ENCODE results near the gene CAAP1. TPM values are rescaled to one million over a fixed set of nuclear protein-coding genes. Genes with fewer than 3 reads are reported as not detected.
"Not testable (repeated sequence)": the region's sequence is repeated elsewhere in the genome, so short reads cannot be mapped to it uniquely, and the experiment has no call there.

The CAAP1 gene
- polyA plus RNA-seq, 1 of the 3 experiments (the other 2 are of a cell fraction): 20.8 TPM

DNA sequence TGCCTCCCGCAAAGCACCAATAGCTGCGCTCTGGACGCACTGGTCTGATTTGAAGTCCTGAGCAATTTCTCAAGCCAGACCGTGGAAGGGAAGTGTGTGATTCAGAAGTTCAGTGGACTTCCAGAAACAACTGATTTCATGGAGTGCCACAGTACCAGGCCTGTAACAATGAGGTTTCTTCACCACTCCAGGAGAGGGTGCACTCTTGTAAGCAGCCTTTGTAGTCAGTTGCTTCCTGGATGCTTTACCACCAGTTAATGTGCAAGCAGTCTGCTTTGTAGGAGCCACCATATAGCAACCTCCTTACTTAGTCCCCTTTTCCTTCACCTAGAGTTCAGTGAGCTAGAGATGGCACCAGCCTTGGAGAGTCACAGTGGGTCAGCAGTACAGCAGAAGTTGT is 12.3 kb downstream of the CAAP1 start (continued):
- TF ChIP-seq, protein P1, sequence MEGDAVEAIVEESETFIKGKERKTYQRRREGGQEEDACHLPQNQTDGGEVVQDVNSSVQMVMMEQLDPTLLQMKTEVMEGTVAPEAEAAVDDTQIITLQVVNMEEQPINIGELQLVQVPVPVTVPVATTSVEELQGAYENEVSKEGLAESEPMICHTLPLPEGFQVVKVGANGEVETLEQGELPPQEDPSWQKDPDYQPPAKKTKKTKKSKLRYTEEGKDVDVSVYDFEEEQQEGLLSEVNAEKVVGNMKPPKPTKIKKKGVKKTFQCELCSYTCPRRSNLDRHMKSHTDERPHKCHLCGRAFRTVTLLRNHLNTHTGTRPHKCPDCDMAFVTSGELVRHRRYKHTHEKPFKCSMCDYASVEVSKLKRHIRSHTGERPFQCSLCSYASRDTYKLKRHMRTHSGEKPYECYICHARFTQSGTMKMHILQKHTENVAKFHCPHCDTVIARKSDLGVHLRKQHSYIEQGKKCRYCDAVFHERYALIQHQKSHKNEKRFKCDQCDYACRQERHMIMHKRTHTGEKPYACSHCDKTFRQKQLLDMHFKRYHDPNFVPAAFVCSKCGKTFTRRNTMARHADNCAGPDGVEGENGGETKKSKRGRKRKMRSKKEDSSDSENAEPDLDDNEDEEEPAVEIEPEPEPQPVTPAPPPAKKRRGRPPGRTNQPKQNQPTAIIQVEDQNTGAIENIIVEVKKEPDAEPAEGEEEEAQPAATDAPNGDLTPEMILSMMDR (IDR thresholded peaks at IDR 0.05): no peak

DNA sequence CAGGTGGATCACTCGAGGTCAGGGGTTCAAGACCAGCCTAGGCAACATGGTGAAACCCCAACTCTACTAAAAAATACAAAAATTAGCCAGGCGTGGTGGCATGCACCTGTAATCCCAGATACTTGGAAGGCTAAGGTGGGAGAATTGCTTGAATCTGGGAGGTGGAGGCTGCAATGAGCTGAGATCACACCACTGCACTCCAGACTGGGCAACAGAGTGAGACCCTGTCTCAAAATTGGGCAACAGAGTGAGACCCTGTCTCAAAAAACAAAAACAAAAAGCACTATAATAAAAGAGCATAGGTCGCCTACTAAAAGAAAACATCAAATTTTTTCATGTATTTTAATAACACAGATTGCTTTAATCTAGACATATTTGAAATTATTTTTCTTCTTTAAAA is 17.4 kb downstream of the CAAP1 start:
- ChIA-PET CTCF (interaction anchor here (0.9 to 1.5 kb wide), 2 partner anchors 11 to 12 kb away, joined by 3 read pairs; no protein-coding TSS in a partner anchor), POLR2A (interaction anchor here (0.5 kb wide), 1 partner anchor 17 kb away, joined by 4 read pairs; no protein-coding TSS in a partner anchor)
- H3K36me3 ChIP-seq (replicated peaks in 1 of 2; ENCODE audit: control insufficient read depth in 1 of 2, insufficient read depth in 2 of 2, low read length in 1 of 2): peaks cover 20 to 24% of the 10 kb centered on the region in 2 experiments
- WGBS (ENCODE audit: low lambda C conversion rate): 83% methylated on average over 3 of the region's 3 CpGs
- H2AFZ ChIP-seq (ENCODE audit: low read depth); H3K4me2 ChIP-seq; H3K79me2 ChIP-seq (ENCODE audit: insufficient read depth); H3K27ac ChIP-seq (ENCODE audit: low read depth in 2 of 2, low read length in 1 of 2); H3K4me1 ChIP-seq (ENCODE audit: control insufficient read depth in 1 of 2, insufficient read depth in 2 of 2, low read depth in 1 of 2, low read length in 1 of 2); DNase-seq; H3F3A ChIP-seq (replicated peaks; ENCODE audit: insufficient read depth); H3K9ac ChIP-seq; H3K27me3 ChIP-seq (ENCODE audit: insufficient read depth); H3K9me2 ChIP-seq; H4K20me1 ChIP-seq (ENCODE audit: insufficient read depth); H3K4me3 ChIP-seq (ENCODE audit: low read depth in 2 of 2, low read length in 1 of 2); H3K9me3 ChIP-seq: not testable (repeated sequence)

DNA sequence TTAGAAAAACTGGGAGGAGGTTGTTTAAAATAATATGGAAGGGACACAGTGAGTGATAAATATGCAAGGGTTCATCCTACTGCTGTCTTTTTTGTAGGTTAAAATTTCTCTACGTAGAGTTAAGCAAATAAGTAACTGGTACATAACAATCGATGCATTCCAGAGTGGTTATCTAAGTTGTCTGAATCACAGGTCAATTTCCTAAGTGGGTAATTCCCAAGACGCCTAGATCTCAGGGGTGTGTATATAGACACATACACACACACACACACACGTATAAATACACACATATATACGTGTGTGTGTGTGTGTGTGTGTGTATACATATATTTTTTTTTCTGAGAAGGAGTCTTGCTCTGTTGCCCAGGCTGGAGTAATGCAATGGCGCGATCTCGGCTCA is 22.3 kb downstream of the CAAP1 start:
- peaks cover 5% of the 10 kb centered on the region for H3F3A ChIP-seq (replicated peaks; ENCODE audit: insufficient read depth)
- CTCF ChIA-PET: no interaction called here
- no peaks in the 10 kb centered on the region for H3K27me3 ChIP-seq (ENCODE audit: insufficient read depth)
- no peak overlapping the region for H3K27ac ChIP-seq (ENCODE audit: low read depth in 2 of 2, low read length in 1 of 2)
- peaks cover 23 to 32% of the 10 kb centered on the region in 2 experiments for H3K36me3 ChIP-seq (replicated peaks in 1 of 2; ENCODE audit: control insufficient read depth in 1 of 2, insufficient read depth in 2 of 2, low read length in 1 of 2)
- no peaks in the 10 kb centered on the region for H4K20me1 ChIP-seq (ENCODE audit: insufficient read depth)
- no peak overlapping the region for H3K4me3 ChIP-seq (ENCODE audit: low read depth in 2 of 2, low read length in 1 of 2)
- no peaks in the 10 kb centered on the region for H3K9me3 ChIP-seq
- no peaks in the 10 kb centered on the region for H3K4me1 ChIP-seq (ENCODE audit: control insufficient read depth in 1 of 2, insufficient read depth in 2 of 2, low read depth in 1 of 2, low read length in 1 of 2)
- no peak overlapping the region for H3K4me2 ChIP-seq
- no peak for DNase-seq
- no peak overlapping the region for H3K9ac ChIP-seq
- H3K79me2 ChIP-seq (ENCODE audit: insufficient read depth): no peaks in the 10 kb centered on the region; the same call in 1 of the 2 replicates
- H2AFZ ChIP-seq (ENCODE audit: low read depth): no peak overlapping the region
- no peak for TF ChIP-seq EZH2phosphoT487 (IDR thresholded peaks at IDR 0.05; ENCODE audit: borderline replicate concordance, low read depth)
- TF ChIP-seq MEF2A (IDR thresholded peaks at IDR 0.05; ENCODE audit: borderline replicate concordance, low read depth): no peak
- no peak for TF ChIP-seq SIN3A (IDR thresholded peaks at IDR 0.05; ENCODE audit: borderline replicate concordance, low read depth, low read length)
- no peak for TF ChIP-seq FOXM1 (IDR thresholded peaks at IDR 0.05; ENCODE audit: low read depth)
- TF ChIP-seq, protein P2, sequence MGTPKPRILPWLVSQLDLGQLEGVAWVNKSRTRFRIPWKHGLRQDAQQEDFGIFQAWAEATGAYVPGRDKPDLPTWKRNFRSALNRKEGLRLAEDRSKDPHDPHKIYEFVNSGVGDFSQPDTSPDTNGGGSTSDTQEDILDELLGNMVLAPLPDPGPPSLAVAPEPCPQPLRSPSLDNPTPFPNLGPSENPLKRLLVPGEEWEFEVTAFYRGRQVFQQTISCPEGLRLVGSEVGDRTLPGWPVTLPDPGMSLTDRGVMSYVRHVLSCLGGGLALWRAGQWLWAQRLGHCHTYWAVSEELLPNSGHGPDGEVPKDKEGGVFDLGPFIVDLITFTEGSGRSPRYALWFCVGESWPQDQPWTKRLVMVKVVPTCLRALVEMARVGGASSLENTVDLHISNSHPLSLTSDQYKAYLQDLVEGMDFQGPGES (IDR thresholded peaks at IDR 0.05; ENCODE audit: low read depth, low read length): no peak
- TF ChIP-seq CHD2 (IDR thresholded peaks at IDR 0.05; ENCODE audit: low read length, partially characterized antibody): no peak
- TF ChIP-seq RCOR1 (IDR thresholded peaks at IDR 0.05; ENCODE audit: low read length): no peak
- TF ChIP-seq, protein P3, sequence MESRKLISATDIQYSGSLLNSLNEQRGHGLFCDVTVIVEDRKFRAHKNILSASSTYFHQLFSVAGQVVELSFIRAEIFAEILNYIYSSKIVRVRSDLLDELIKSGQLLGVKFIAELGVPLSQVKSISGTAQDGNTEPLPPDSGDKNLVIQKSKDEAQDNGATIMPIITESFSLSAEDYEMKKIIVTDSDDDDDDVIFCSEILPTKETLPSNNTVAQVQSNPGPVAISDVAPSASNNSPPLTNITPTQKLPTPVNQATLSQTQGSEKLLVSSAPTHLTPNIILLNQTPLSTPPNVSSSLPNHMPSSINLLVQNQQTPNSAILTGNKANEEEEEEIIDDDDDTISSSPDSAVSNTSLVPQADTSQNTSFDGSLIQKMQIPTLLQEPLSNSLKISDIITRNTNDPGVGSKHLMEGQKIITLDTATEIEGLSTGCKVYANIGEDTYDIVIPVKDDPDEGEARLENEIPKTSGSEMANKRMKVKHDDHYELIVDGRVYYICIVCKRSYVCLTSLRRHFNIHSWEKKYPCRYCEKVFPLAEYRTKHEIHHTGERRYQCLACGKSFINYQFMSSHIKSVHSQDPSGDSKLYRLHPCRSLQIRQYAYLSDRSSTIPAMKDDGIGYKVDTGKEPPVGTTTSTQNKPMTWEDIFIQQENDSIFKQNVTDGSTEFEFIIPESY (IDR thresholded peaks at IDR 0.05; ENCODE audit: borderline replicate concordance, low read depth): no peak
- POLR2A ChIA-PET: no interaction called here
- H3K9me2 ChIP-seq: no peaks in the 10 kb centered on the region; the same call in 1 of the 2 replicates
- 82% methylated on average over 8 of the region's 8 CpGs for WGBS (ENCODE audit: low lambda C conversion rate)
